Smooth muscle cell (in vitro differentiated cells): ENCODE data around the gene RAB11FIP4. TPM values are rescaled to one million over a fixed set of nuclear protein-coding genes. Genes with fewer than 3 reads are reported as not detected.

Experiments
- DNase-seq: peaks from one replicate; lab custom pipeline; 2025; ENCODE audit not compliant: unreplicated experiment; lab: John Stamatoyannopoulos, UW
- H2AFZ ChIP-seq: fragments of 200-600 bp; sonication (generic); 2 replicates; pipeline ENCODE4 v1.6.0; 2016; ENCODE audit warnings: antibody characterized with exemption, low read depth, mild to moderate bottlenecking
- H3F3A ChIP-seq: fragments of 200-600 bp; sonication (generic); 2 replicates; pipeline ENCODE4 v1.6.0; 2017; ENCODE audit warnings: antibody characterized with exemption, low read depth
- H3K27ac ChIP-seq: fragments of 200-600 bp; sonication (generic); 2 replicates; pipeline ENCODE4 v1.5.1; 2016; ENCODE audit warnings: low read depth, mild to moderate bottlenecking
- H3K27me3 ChIP-seq: fragments of 200-600 bp; sonication (generic); 2 replicates; pipeline ENCODE4 v1.6.1; 2016; ENCODE audit warnings: low read depth, mild to moderate bottlenecking
- H3K36me3 ChIP-seq: fragments of 200-600 bp; sonication (generic); 2 replicates; pipeline ENCODE4 v1.5.1; 2016; ENCODE audit warnings: low read depth
- H3K4me1 ChIP-seq: fragments of 200-600 bp; sonication (generic); 2 replicates; pipeline ENCODE4 v1.5.1; 2016; ENCODE audit warnings: low read depth
- H3K4me2 ChIP-seq: fragments of 200-600 bp; sonication (generic); 2 replicates; pipeline ENCODE4 v1.6.0; 2016; ENCODE audit warnings: mild to moderate bottlenecking
- H3K4me3 ChIP-seq: fragments of 200-600 bp; sonication (generic); 2 replicates; pipeline ENCODE4 v1.5.1; 2016; ENCODE audit warnings: mild to moderate bottlenecking
- H3K79me2 ChIP-seq: fragments of 200-600 bp; sonication (generic); 2 replicates; pipeline ENCODE4 v1.6.0; 2016; ENCODE audit warnings: low read depth, mild to moderate bottlenecking
- H3K9ac ChIP-seq: fragments of 200-600 bp; sonication (generic); 2 replicates; pipeline ENCODE4 v1.6.0; 2016; ENCODE audit warnings: low read depth
- H3K9me3 ChIP-seq: fragments of 200-600 bp; sonication (generic); replicated peaks from 2 replicates; pipeline ENCODE4 v1.5.1; 2016; ENCODE audit warnings: low read depth
- H4K20me1 ChIP-seq: fragments of 200-600 bp; sonication (generic); 2 replicates; pipeline ENCODE4 v1.6.0; 2016; ENCODE audit warnings: low read depth
- WGBS: methylation state at CpG from one replicate; pipeline ENCODE4 v1.1.7; 2016; ENCODE audit warnings: low lambda C conversion rate; 5-methylcytosine and 5-hydroxymethylcytosine counted together
- polyA plus RNA-seq: library from polyadenylated mRNA; unstranded; fragments of >200 nt; fragmentation: Nextera tagmentation; extraction: Ambion mirVana; gene quantifications from 2 replicates; pipeline ENCODE4 v1.2.1, GENCODE V29; 2016
- total RNA-seq: library from RNA; depleted of rRNA; stranded (reverse); fragments of >200 nt; gene quantifications from 2 replicates; pipeline ENCODE4 v1.2.3, GENCODE V29; 2014
- TF ChIP-seq, protein P1 (sequence below): fragments of 200-600 bp; sonication (generic); IDR thresholded peaks from 2 replicates; pipeline ENCODE4 v1.5.1; 2017; ENCODE audit warnings: borderline replicate concordance, mild to moderate bottlenecking, antibody characterized with exemption; ENCODE audit not compliant: insufficient read depth, poor library complexity, severe bottlenecking

Gene RAB11FIP4
- total and polyA plus RNA-seq, 2 experiments from 2014 or later: 0.42 to 2.9 TPM

- no peaks in the 10 kb centered on the region for H3K9me3 ChIP-seq
- TF ChIP-seq, protein P1, sequence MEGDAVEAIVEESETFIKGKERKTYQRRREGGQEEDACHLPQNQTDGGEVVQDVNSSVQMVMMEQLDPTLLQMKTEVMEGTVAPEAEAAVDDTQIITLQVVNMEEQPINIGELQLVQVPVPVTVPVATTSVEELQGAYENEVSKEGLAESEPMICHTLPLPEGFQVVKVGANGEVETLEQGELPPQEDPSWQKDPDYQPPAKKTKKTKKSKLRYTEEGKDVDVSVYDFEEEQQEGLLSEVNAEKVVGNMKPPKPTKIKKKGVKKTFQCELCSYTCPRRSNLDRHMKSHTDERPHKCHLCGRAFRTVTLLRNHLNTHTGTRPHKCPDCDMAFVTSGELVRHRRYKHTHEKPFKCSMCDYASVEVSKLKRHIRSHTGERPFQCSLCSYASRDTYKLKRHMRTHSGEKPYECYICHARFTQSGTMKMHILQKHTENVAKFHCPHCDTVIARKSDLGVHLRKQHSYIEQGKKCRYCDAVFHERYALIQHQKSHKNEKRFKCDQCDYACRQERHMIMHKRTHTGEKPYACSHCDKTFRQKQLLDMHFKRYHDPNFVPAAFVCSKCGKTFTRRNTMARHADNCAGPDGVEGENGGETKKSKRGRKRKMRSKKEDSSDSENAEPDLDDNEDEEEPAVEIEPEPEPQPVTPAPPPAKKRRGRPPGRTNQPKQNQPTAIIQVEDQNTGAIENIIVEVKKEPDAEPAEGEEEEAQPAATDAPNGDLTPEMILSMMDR: no peak
- no peak overlapping the region for H3K27ac ChIP-seq
- no peaks in the 10 kb centered on the region for H4K20me1 ChIP-seq
- H3K36me3 ChIP-seq: no peaks in the 10 kb centered on the region
- H3K27me3 ChIP-seq: no peaks in the 10 kb centered on the region
- no peaks in the 10 kb centered on the region for H3K4me1 ChIP-seq
- H3K4me3 ChIP-seq: no peak overlapping the region
- DNase-seq: no peak
- no peak overlapping the region for H3K9ac ChIP-seq
- no peaks in the 10 kb centered on the region for H3F3A ChIP-seq
- WGBS: 85% methylated on average over 14 of the region's 14 CpGs
- no peak overlapping the region for H2AFZ ChIP-seq
- no peak overlapping the region for H3K4me2 ChIP-seq
- H3K79me2 ChIP-seq: no peaks in the 10 kb centered on the region
These were observed 119.1 kb downstream of the RAB11FIP4 start for GRCh38 chr17:31510308-31511194.

DNA sequence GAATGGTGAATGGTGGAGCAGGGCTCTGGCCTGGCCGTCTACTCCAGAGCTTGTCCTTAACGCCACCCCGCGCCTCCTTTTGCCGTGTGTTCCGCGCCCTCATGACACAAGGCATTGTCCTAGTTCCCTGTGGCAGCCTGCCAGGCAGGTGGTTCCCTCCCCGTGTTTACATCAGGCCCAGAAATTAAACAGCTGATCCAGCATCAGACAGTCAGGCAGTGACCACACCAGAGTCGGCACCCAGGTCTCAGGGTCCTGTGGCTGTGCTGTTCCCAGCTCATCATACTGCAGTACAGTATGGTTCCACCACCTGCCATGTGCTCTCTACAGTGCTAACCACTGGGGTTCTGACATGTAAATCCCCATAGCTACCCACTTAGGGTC lies 119.7 kb downstream of the RAB11FIP4 start:
- TF ChIP-seq, protein P1: no peak
- no peak for DNase-seq
- H3K4me2 ChIP-seq: no peak overlapping the region
- H3F3A ChIP-seq: no peaks in the 10 kb centered on the region
- H3K36me3 ChIP-seq: no peaks in the 10 kb centered on the region
- no peaks in the 10 kb centered on the region for H3K4me1 ChIP-seq
- H3K9me3 ChIP-seq: no peaks in the 10 kb centered on the region
- H3K27me3 ChIP-seq: no peaks in the 10 kb centered on the region
- H3K79me2 ChIP-seq: no peaks in the 10 kb centered on the region
- WGBS: 95% methylated on average over 9 of the region's 9 CpGs
- H4K20me1 ChIP-seq: no peaks in the 10 kb centered on the region
- H2AFZ ChIP-seq: no peak overlapping the region
- no peak overlapping the region for H3K9ac ChIP-seq
- no peak overlapping the region for H3K27ac ChIP-seq
- no peak overlapping the region for H3K4me3 ChIP-seq

- H2AFZ ChIP-seq: no peak overlapping the region
- no peak overlapping the region for H3K4me3 ChIP-seq
- H3K9ac ChIP-seq: no peak overlapping the region
- DNase-seq: no peak
- TF ChIP-seq, protein P1: no peak
- no peak overlapping the region for H3K4me2 ChIP-seq
- 97% methylated on average over 9 of the region's 9 CpGs for WGBS
- H3K9me3 ChIP-seq: no peaks in the 10 kb centered on the region
- no peaks in the 10 kb centered on the region for H4K20me1 ChIP-seq
- H3K27me3 ChIP-seq: no peaks in the 10 kb centered on the region
- no peaks in the 10 kb centered on the region for H3K79me2 ChIP-seq
- H3K36me3 ChIP-seq: no peaks in the 10 kb centered on the region
- H3K27ac ChIP-seq: no peak overlapping the region
- no peaks in the 10 kb centered on the region for H3K4me1 ChIP-seq
- H3F3A ChIP-seq: no peaks in the 10 kb centered on the region
These were observed 120.1 kb downstream of the RAB11FIP4 start for GRCh38 chr17:31511580-31511979.
